H1 (cell line): ENCODE measurements around the gene DCAF17. TPM values are rescaled to one million over a fixed set of nuclear protein-coding genes. Genes with fewer than 3 reads are reported as not detected.

Experiments used
- CTCF ChIA-PET: fragments of 300-600 bp; sonication (Branson Sonifier 250); formaldehyde crosslinking; loops from one replicate; lab custom pipeline; 2021; ENCODE audit not compliant: partially characterized antibody; lab: Charles Lee
- POLR2A ChIA-PET: fragments of 300-600 bp; sonication (Branson Sonifier 250); formaldehyde crosslinking; loops from one replicate; lab custom pipeline; 2021; ENCODE audit warnings: inconsistent platforms; ENCODE audit not compliant: partially characterized antibody; lab: Charles Lee
- DNase-seq, 2 experiments: peaks; one replicate each; pipeline versions ENCODE4 v3.0.0 to v3.0.0-alpha.2; 2010 to 2022; ENCODE audit warnings: low spot score in 2 of 2, low read depth in 1 of 2, mixed read lengths in 1 of 2
- FAIRE-seq: peaks from 2 replicates; lab custom pipeline; 2011; peaks lifted over from hg19 to GRCh38; lab: Jason Lieb, UNC
- H2AFZ ChIP-seq: 2 replicates; pipeline ENCODE4 v1.8.1; 2012; ENCODE audit warnings: low read length, inconsistent platforms
- H2AK5ac ChIP-seq: 2 replicates; pipeline ENCODE4 v1.6.1; 2013; ENCODE audit warnings: low read depth, low read length
- H2BK120ac ChIP-seq: replicated peaks from 2 replicates; pipeline ENCODE3; 2013; ENCODE audit warnings: low read depth, low read length, inconsistent platforms
- H2BK12ac ChIP-seq: 2 replicates; pipeline ENCODE4 v1.6.1; 2013; ENCODE audit warnings: low read depth, low read length
- H2BK15ac ChIP-seq: 2 replicates; pipeline ENCODE4 v1.6.1; 2013; ENCODE audit warnings: low read length
- H2BK20ac ChIP-seq: 2 replicates; pipeline ENCODE4 v1.6.1; 2013; ENCODE audit warnings: low read length
- H2BK5ac ChIP-seq: 2 replicates; pipeline ENCODE4 v1.6.1; 2013; ENCODE audit warnings: low read depth, low read length
- H3K14ac ChIP-seq: 2 replicates; pipeline ENCODE4 v1.6.1; 2013; ENCODE audit warnings: inconsistent platforms; ENCODE audit not compliant: insufficient read length
- H3K18ac ChIP-seq: 2 replicates; pipeline ENCODE4 v1.6.1; 2013; ENCODE audit warnings: low read length; ENCODE audit errors: extremely low read depth
- H3K23ac ChIP-seq: 2 replicates; pipeline ENCODE4 v1.6.1; 2013; ENCODE audit warnings: inconsistent platforms; ENCODE audit not compliant: insufficient read length
- H3K23me2 ChIP-seq: 2 replicates; pipeline ENCODE4 v1.6.1; 2013; ENCODE audit warnings: low read depth, low read length
- H3K27ac ChIP-seq: 2 replicates; pipeline ENCODE4 v1.6.1; 2011; ENCODE audit warnings: low read depth, low read length, inconsistent platforms
- H3K27me3 ChIP-seq, 4 experiments: replicated peaks in 1 of 4; 1 replicate in 1 of 4; 2 replicates in 3 of 4; pipeline versions ENCODE4 v1.6.1 to v1.8.1; 2011 to 2013; ENCODE audit warnings: low read length in 3 of 4, mild to moderate bottlenecking in 3 of 4, inconsistent platforms in 2 of 4, mixed read lengths in 2 of 4, moderate library complexity in 1 of 4; ENCODE audit not compliant: control insufficient read depth in 3 of 4, insufficient read depth in 3 of 4; ENCODE audit errors: extremely low read depth in 1 of 4
- H3K36me3 ChIP-seq, 4 experiments: 2 replicates each; pipeline versions ENCODE4 v1.6.1 to v1.8.1; 2011 to 2013; ENCODE audit warnings: mild to moderate bottlenecking in 4 of 4, low read length in 3 of 4, moderate library complexity in 2 of 4, control low read depth in 1 of 4, inconsistent platforms in 1 of 4; ENCODE audit not compliant: insufficient read depth in 4 of 4, control insufficient read depth in 2 of 4
- H3K4ac ChIP-seq: replicated peaks from 2 replicates; pipeline ENCODE3; 2013; ENCODE audit warnings: low read length, low read depth, mixed read lengths, inconsistent platforms; ENCODE audit not compliant: insufficient read length
- H3K4me1 ChIP-seq, 4 experiments: replicated peaks in 1 of 4; 1 replicate in 1 of 4; 2 replicates in 3 of 4; pipeline versions ENCODE4 v1.6.1 to v1.8.1; 2011 to 2013; ENCODE audit warnings: low read length in 3 of 4, inconsistent platforms in 2 of 4, mixed read lengths in 1 of 4; ENCODE audit not compliant: insufficient read depth in 4 of 4, control insufficient read depth in 3 of 4
- H3K4me2 ChIP-seq, 2 experiments: 2 replicates each; pipeline versions ENCODE4 v1.6.1 to v1.8.1; 2011 to 2013; ENCODE audit warnings: low read depth in 2 of 2, low read length in 2 of 2, control low read depth in 1 of 2, inconsistent platforms in 1 of 2, mild to moderate bottlenecking in 1 of 2; ENCODE audit not compliant: insufficient read depth in 1 of 2
- H3K4me3 ChIP-seq, 4 experiments: fragments of 200-600, 300-600 bp in 1 of 4; sonication (generic), shearing (Covaris generic), sonication (Bioruptor Twin) in 1 of 4; 2 replicates each; pipeline versions ENCODE4 v1.5.1 to v1.8.1; 2011 to 2016; ENCODE audit warnings: low read length in 4 of 4, low read depth in 3 of 4, control low read depth in 2 of 4, inconsistent platforms in 2 of 4, mild to moderate bottlenecking in 2 of 4, mixed read lengths in 1 of 4, moderate library complexity in 1 of 4; ENCODE audit not compliant: insufficient read depth in 2 of 4; ENCODE audit errors: extremely low read depth in 1 of 4
- H3K56ac ChIP-seq: replicated peaks from 2 replicates; pipeline ENCODE3; 2013; ENCODE audit warnings: low read depth, mild to moderate bottlenecking, mixed read lengths, low read length, inconsistent platforms; ENCODE audit not compliant: insufficient read length
- H3K79me1 ChIP-seq: 2 replicates; pipeline ENCODE4 v1.6.1; 2013; ENCODE audit warnings: low read depth, low read length, control low read depth
- H3K79me2 ChIP-seq, 2 experiments: 2 replicates each; pipeline versions ENCODE4 v1.6.1 to v1.8.1; 2012 to 2013; ENCODE audit warnings: low read length in 2 of 2, mild to moderate bottlenecking in 2 of 2, inconsistent platforms in 1 of 2; ENCODE audit not compliant: insufficient read depth in 2 of 2, control insufficient read depth in 1 of 2
- H3K9ac ChIP-seq, 4 experiments: replicated peaks in 1 of 4; 1 replicate in 1 of 4; 2 replicates in 3 of 4; pipeline versions ENCODE4 v1.6.1 to v1.8.1; 2011 to 2013; ENCODE audit warnings: low read depth in 3 of 4, low read length in 3 of 4, control low read depth in 2 of 4, mild to moderate bottlenecking in 2 of 4, moderate library complexity in 2 of 4, inconsistent platforms in 1 of 4; ENCODE audit errors: extremely low read depth in 1 of 4
- H3K9me3 ChIP-seq, 2 experiments: 2 replicates each; pipeline versions ENCODE4 v1.6.1 to v1.8.1; 2012 to 2013; ENCODE audit warnings: mild to moderate bottlenecking in 2 of 2, moderate library complexity in 2 of 2, control low read depth in 1 of 2, inconsistent platforms in 1 of 2, low read depth in 1 of 2, low read length in 1 of 2, mixed read lengths in 1 of 2; ENCODE audit not compliant: insufficient read depth in 2 of 2
- H4K20me1 ChIP-seq, 2 experiments: replicated peaks in 1 of 2; 2 replicates each; pipeline versions ENCODE3 to v1.8.1; 2011 to 2013; ENCODE audit warnings: inconsistent platforms in 2 of 2, low read length in 2 of 2, mild to moderate bottlenecking in 1 of 2; ENCODE audit not compliant: insufficient read depth in 2 of 2, control insufficient read depth in 1 of 2
- H4K5ac ChIP-seq: 2 replicates; pipeline ENCODE4 v1.6.1; 2013; ENCODE audit warnings: low read length, low read depth, mixed read lengths, inconsistent platforms; ENCODE audit not compliant: insufficient read length
- H4K8ac ChIP-seq: 2 replicates; pipeline ENCODE4 v1.8.0; 2013; ENCODE audit warnings: mild to moderate bottlenecking, moderate library complexity, low read length, inconsistent platforms; ENCODE audit not compliant: insufficient read depth; ENCODE audit errors: extremely low read depth
- H4K91ac ChIP-seq: replicated peaks from 2 replicates; pipeline ENCODE3; 2013; ENCODE audit warnings: low read length, mixed read lengths, inconsistent platforms; ENCODE audit not compliant: insufficient read length
- BRCA1 ChIP-seq: IDR thresholded peaks from 2 replicates; pipeline ENCODE4 v1.6.1; 2012; ENCODE audit warnings: low read depth, low read length, improper control_type of control experiment
- CEBPB ChIP-seq: IDR thresholded peaks from 2 replicates; pipeline ENCODE4 v1.6.1; 2012; ENCODE audit warnings: low read depth, low read length
- KDM5A ChIP-seq: fragments of 200-600 bp; IDR thresholded peaks from 2 replicates; pipeline ENCODE4 v1.7.1; 2012; ENCODE audit warnings: mild to moderate bottlenecking, low read length, inconsistent platforms, mixed read lengths
- RFX5 ChIP-seq: IDR thresholded peaks from 2 replicates; pipeline ENCODE4 v1.6.1; 2011; ENCODE audit warnings: low read depth, low read length, improper control_type of control experiment, borderline replicate concordance
- RXRA ChIP-seq: IDR thresholded peaks from 2 replicates; pipeline ENCODE4 v1.6.1; 2011; ENCODE audit warnings: low read depth, mild to moderate bottlenecking, low read length, moderate library complexity; ENCODE audit not compliant: insufficient read depth
- SIRT6 ChIP-seq: IDR thresholded peaks from one replicate; pipeline ENCODE4 v1.7.1; 2012; ENCODE audit warnings: low read length, inconsistent platforms
- SIX5 ChIP-seq: IDR thresholded peaks from 2 replicates; pipeline ENCODE4 v1.6.1; 2011; ENCODE audit warnings: mild to moderate bottlenecking, low read depth, low read length
- SRF ChIP-seq: IDR thresholded peaks from 2 replicates; pipeline ENCODE4 v1.6.1; 2011; ENCODE audit warnings: mild to moderate bottlenecking, low read depth, low read length, moderate library complexity
- SUZ12 ChIP-seq: fragments of 200-600 bp; sonication (generic); IDR thresholded peaks from 2 replicates; pipeline ENCODE4 v1.6.1; 2012; ENCODE audit warnings: mild to moderate bottlenecking, inconsistent platforms, low read length, moderate library complexity, mixed read lengths
- USF2 ChIP-seq: IDR thresholded peaks from 2 replicates; pipeline ENCODE4 v1.6.1; 2011; ENCODE audit warnings: low read length, improper control_type of control experiment
- YY1 ChIP-seq: IDR thresholded peaks from 2 replicates; pipeline ENCODE4 v1.6.1; 2011; ENCODE audit warnings: low read depth, mild to moderate bottlenecking, low read length
- WGBS, 2 experiments: shearing (Covaris generic) in 1 of 2; methylation state at CpG; one replicate each; pipeline versions ENCODE4 v1.1.6 to v1.1.7; 2013 to 2015; ENCODE audit warnings: low lambda C conversion rate in 2 of 2, mixed read lengths in 2 of 2, inconsistent platforms in 1 of 2, low coverage in 1 of 2, missing lambda C conversion rate in 1 of 2; ENCODE audit not compliant: insufficient replicate concordance in 2 of 2, insufficient coverage in 1 of 2, insufficient read length in 1 of 2; ENCODE audit errors: extremely low coverage in 1 of 2, missing lambda C conversion rate in 1 of 2; 5-methylcytosine and 5-hydroxymethylcytosine counted together
- polyA plus RNA-seq, 7 experiments: library from polyadenylated mRNA; depleted of rRNA in 3 of 7; stranded (reverse) in 5 of 7; unstranded in 2 of 7; fragments of >200 nt in 5 of 7; fragments of 200-250 nt in 2 of 7; gene quantifications; 1 replicate in 5 of 7; 2 replicates in 1 of 7; 4 replicates in 1 of 7; pipeline versions ENCODE4 v1.2.1 to v1.2.3, GENCODE V29; 2011 to 2013; ENCODE audit warnings: missing spikeins in 2 of 7, mixed read lengths in 2 of 7
- total RNA-seq: library from RNA; stranded (reverse); fragmentation: NEBNext Ultra II Directional; extraction: Animal tissue kit (Norgen Biotek cat#: 25700); gene quantifications from 2 replicates; pipeline ENCODE4 v1.2.1, GENCODE V29; 2021

DCAF17 gene
- total and polyA plus RNA-seq, 2 of the 8 experiments (the other 6 are each of a cell fraction or from before 2014, with no cell fraction given): 10.7 to 30.0 TPM

DNA sequence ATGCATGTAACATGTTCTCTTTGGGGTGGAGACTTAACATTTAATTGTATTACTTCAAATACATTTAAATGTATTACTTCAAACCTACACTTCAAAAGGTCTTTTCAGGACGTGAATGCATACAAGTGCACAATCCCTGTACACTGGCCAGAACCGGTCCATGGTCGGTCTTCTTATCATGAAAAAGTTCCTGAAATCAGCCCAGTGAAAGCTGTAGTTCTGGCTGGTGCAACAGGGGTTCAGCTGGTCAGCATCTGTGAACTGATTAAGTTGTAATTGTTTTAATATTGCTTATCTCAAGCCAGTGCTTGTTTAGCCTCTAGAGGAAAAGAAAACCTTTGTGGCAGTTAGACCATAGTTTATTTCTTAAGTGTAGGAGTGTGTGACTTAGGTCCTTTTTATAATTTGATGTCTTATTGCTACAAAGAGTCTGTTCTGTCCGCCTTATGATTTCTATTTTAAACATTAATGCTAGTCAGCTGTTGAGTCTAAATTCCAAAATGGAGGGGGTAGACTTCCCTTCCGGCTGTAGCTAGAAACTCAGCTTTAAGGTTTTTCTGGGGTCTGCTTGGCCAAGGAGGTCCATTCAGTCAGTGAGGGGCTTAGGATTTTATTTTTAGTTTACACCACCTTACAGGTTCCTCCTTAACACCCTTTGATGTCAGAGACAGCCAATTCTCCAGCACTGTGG is 87.5 kb downstream of the DCAF17 start:
- peaks cover 16% of the 10 kb centered on the region for H3K23me2 ChIP-seq
- FAIRE-seq: no peak
- H4K8ac ChIP-seq: no peak overlapping the region
- H3K14ac ChIP-seq: no peak overlapping the region
- H3K36me3 ChIP-seq: no peaks in the 10 kb centered on the region
- no peak for DNase-seq
- WGBS, 2 experiments: 81% methylated on average over 5 of the region's 5 CpGs; no CpG with 5 or more reads in 1 of the 2 experiments
- peak overlapping the region; percentile 81 for H2AFZ ChIP-seq
- no peaks in the 10 kb centered on the region for H3K79me1 ChIP-seq
- H3K56ac ChIP-seq: no peak overlapping the region
- H3K4me1 ChIP-seq: peaks cover 7 to 21% (median 12%) of the 10 kb centered on the region in 4 experiments; a peak in 5 of 7 replicates
- H3K4ac ChIP-seq: no peak overlapping the region
- H3K23ac ChIP-seq: no peak overlapping the region
- no peak overlapping the region for H3K27ac ChIP-seq
- H4K20me1 ChIP-seq: peaks cover 0 to 2% of the 10 kb centered on the region in 2 experiments
- peak overlapping the region; percentile 36 for H4K91ac ChIP-seq
- H2BK15ac ChIP-seq: peak overlapping the region; percentile 53; the same call in 1 of the 2 replicates
- H3K79me2 ChIP-seq: peaks cover 0 to 21% of the 10 kb centered on the region in 2 experiments; a peak in 3 of 4 replicates
- no peak overlapping the region for H2BK120ac ChIP-seq
- H2BK20ac ChIP-seq: 0 out of 2 replicates have a peak overlapping the region, but pooled peaks have one; percentile 21
- H3K4me2 ChIP-seq: peak overlapping the region; percentile 89 to 99
- peak overlapping the region; percentile 96 for H2BK12ac ChIP-seq
- H3K9ac ChIP-seq: peak overlapping the region in 3 of 4 experiments; percentile 78 to 82 (median 82); a peak in 6 of 7 replicates
- H2BK5ac ChIP-seq: 0 out of 2 replicates have a peak overlapping the region, but pooled peaks have one; percentile 84
- H3K27me3 ChIP-seq: no peaks in the 10 kb centered on the region
- H3K9me3 ChIP-seq: no peaks in the 10 kb centered on the region
- H2AK5ac ChIP-seq: no peak overlapping the region
- CTCF ChIA-PET: interaction anchor here (1.1 to 3.0 kb wide), 6 partner anchors 9 to 565 kb away, joined by 3 to 20 read pairs (median 4); no protein-coding TSS in a partner anchor
- H3K18ac ChIP-seq: peak overlapping the region; percentile 96
- POLR2A ChIA-PET: interaction anchor here (0.6 to 4.5 kb wide), 16 partner anchors 10 to 591 kb away, joined by 3 to 32 read pairs (median 4); partner anchors contain the start of genes DCAF17 and METTL8
- no peak overlapping the region for H4K5ac ChIP-seq
- peak overlapping the region; percentile 73 to 96 (median 84); a peak in 7 of 8 replicates for H3K4me3 ChIP-seq
- TF ChIP-seq CEBPB (no peak), YY1 (no peak), RXRA (no peak), SUZ12 (no peak), SIRT6 (no peak), SRF (no peak), RFX5 (no peak), SIX5 (no peak), USF2 (no peak), KDM5A (no peak), BRCA1 (no peak)
